Endometrium (tissue), 2 donors: ENCODE measurements around the gene ALKBH2.

Experiments used
- FAIRE-seq: peaks from 2 replicates; lab custom pipeline; 2012; peaks lifted over from hg19 to GRCh38; lab: Jason Lieb, UNC
- donor health status: control.
- donor health status: control.

Gene ALKBH2

DNA sequence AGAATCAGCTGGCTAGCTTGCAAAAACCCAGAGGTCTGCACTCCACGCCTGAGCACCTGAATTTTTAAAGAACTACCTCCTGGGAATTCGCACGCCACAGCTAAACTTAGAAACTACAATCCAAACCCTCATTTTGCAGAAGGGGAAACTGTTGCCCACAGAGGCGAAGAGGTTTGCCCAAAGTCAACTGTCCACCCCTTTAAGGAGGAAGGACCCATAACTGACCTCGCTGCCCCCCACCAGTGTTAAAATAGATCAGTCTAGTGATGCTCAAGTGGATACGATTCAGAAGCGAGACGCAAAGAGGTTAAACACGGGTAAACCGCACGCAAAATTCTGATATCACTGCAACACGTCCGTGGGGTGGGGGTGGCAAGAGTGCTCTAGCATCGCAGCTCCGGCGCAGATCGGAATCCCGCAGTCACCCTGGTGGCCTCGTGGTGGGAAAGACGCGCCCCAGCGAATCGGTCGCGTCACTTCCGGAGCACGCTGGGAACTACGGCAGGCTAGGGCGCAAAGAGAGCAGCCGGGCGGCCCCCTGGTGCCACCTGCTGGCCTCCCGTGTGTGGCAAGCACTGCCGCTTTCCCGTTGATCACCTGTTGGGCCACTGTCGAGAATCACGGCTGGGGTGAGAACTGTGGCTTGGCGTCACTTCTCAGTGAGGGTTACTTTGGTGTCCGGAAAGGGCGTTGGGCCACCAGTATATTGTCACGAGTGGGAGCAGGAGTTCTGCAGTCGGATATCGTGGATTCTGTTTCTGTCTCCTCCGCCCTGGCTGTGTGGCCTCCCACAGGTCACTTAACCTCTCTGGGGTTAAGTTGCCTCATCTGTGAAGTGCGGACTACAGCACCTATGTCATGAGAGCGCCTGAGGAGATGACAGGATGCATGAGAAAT lies at the start of gene ALKBH2:
ALKBH2 (minus strand) TSS at position 451 of the 897 bp plus-strand sequence. CDS start 686 bp downstream, outside the sequence.
- FAIRE-seq = peak; percentile 73

DNA sequence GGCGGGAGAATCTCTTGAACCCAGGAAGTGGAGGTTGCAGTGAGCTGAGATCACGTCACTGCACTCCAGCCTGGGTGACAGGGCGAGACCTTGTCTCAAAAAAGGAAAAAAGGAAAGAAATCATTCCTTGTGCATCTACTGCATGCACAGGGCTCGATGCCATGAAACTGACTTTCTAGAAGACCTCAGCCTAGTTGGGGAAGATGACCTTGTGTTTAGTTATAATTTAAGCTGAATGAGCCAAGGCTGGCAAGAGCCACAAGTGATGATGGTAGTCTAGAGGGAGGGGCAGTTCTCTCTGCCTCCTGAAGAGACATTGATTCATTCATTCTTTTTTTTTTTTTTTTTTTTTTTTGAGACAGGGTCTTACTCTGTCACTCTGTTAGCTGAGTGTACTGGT lies 47.3 kb upstream of the ALKBH2 start:
- no peak for FAIRE-seq

DNA sequence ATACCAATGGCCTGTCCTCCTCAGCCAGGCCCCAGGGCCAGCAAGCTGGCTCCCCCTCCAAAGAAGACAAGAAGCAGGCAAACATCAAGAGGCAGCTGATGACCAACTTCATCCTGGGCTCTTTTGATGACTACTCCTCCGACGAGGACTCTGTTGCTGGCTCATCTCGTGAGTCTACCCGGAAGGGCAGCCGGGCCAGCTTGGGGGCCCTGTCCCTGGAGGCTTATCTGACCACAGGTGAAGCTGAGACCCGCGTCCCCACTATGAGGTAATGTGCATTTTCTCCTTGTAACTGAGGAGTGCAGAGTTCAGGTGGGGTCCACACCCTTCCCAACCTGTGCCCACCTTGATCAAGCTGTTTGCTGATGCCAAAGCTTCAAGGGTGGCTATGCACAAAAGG lies 46.5 kb upstream of the ALKBH2 start:
- no peak for FAIRE-seq

- FAIRE-seq = no peak
Observed at GRCh38 chr12:109139360-109139759, 46.1 kb upstream of the ALKBH2 start.

GRCh38 chr12:109137055-109137454 lies 43.8 kb upstream of the ALKBH2 start:
- FAIRE-seq = no peak

DNA sequence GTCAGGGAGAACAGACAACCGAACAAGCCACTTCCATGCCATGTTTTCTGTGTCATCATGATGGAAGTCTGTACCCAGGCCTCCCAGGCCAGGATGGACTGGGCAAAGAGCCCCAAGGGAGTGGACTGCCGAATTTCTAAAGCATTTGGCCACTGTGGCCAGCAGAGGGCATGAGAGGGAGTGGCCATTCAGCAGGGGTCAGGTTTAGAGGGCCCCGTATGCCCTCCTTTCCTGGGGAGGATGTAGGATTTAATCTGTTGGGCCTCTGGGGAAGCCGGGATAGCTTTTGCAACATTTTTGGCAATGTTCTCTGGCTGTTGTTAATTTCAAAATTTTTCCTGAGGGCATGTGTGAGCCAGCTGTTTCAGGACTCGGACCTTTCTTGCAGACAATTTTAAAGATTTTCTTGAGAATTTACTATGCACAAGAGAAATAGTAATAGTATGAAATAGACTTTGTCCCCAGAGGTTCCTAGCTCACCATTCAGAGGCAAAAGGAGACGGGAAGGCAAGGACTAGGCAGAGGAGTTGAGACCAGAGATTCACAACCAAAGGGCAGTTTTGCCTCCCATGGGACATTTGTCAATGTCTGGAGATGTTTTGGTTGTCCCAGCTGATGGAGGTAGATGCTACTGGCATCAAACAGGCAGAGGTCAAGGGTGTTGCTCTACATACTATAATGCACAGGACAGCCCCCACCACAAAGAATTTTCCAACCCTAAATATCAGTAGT lies 41.1 kb upstream of the ALKBH2 start:
- FAIRE-seq = no peak

DNA sequence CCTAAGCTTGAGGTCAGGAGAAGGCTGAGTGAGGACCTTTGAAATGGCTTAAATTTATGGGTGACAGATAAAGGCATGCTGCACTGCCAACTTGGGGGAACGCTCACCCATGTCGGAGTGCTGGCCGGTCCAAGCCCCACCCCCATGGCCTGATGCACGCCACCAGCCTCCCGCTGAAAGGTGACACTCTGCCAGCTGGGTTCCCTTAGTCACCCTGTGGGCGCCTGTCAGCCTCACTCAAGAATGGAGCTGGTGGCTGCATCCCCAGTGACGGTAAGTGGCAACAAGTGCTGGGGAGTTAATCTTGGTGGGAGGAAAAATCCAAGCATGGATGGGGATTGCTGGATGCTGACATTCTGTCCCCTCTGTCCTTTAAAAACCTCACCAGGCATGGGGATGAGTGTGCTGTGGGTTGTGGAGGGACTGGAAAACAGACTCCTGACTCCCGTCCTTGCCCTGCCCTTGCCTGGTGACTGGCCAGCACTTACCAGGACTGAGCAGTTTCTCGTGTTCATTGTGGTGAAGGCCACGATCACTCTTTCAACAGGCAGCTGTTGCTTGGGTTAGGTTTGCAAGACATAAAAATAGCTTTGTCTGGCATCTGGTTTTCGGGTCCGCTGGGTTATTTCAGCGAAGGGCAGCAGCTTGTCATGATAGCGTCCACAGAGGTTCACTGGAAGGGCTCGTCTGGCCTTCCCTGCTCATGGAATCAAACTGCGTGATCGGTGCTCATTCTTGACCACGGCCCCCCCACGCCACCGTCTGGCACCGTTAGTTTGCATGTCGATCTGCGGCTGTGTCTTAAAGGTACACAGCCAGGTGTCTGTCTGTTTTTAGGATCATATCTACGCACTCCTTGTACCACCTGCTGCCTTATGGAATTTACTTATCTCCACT lies 38.1 kb upstream of the ALKBH2 start:
- no peak for FAIRE-seq

DNA sequence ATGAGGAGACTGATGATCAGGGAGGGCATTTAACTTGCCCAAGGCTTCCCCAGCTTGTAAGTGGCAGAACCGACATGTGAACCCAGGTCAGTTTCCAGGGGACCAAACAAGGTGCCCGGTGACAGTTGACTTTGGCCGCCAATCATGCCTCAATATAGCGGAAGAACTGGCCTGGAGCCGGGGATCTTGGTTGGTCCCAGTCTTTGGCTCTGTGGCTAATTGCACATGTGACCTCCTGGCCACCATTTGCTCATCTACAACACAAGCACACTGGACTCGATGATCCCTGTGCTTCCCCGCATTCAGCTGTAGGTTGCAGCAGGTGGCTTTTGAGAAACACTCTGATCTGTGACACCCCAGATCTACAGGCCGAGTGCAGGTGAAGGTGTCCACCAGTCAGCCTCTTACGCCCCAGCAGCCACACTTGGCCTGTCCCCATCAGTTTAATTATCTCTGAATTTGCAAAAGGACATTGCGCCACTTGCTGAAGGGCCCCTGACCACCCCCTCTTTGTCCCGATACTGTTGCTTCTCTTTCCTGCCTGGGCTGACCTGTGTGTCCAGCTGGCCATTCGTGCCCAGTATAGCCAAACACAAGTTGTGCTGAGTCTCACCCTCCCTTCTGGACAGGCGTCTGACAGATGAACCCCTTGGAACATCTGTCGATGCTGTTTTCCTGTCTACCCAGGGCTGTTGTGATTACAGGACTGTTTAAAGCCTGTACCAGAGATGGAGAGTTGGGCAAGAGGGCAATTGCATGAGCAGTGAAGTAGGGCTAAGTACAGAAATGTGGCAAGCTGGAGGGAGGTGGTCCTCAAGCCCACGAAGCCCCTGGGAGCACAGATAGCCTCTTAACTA lies 37.3 kb upstream of the ALKBH2 start:
- no peak for FAIRE-seq

- no peak for FAIRE-seq
Observed at GRCh38 chr12:109127533-109128242, 34.4 kb upstream of the ALKBH2 start.

GRCh38 chr12:109126784-109127183 lies 33.5 kb upstream of the ALKBH2 start:
- FAIRE-seq = no peak

GRCh38 chr12:109125791-109126190 lies 32.5 kb upstream of the ALKBH2 start:
- FAIRE-seq = no peak

- FAIRE-seq = no peak
Observed at GRCh38 chr12:109124878-109125648, 31.8 kb upstream of the ALKBH2 start.

DNA sequence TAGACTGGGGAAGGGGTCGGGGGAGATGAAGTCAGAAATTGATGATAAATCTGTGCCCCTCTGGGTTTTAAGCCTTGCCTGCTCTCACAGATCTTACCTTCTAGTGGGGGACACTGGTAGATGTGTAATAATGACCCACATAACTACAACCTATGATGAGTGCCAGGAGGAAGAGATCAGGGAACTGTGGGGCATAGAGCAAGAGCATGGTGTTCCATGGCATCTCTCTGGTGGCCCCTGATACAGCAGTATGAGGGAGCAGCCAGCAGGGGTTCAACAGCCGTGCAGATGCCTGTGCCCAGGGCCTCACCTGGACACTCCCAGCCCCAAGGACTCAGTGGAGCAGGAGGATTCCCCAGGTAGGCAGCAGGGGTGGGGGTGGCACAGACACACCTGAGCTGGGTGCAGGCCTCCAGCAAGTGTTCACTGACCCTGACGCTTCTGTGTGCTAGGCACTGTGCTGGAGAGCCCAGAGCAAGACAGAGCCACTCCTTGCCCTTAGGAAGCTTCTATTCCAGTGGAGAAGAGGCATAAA lies 28.1 kb upstream of the ALKBH2 start:
- FAIRE-seq = no peak

DNA sequence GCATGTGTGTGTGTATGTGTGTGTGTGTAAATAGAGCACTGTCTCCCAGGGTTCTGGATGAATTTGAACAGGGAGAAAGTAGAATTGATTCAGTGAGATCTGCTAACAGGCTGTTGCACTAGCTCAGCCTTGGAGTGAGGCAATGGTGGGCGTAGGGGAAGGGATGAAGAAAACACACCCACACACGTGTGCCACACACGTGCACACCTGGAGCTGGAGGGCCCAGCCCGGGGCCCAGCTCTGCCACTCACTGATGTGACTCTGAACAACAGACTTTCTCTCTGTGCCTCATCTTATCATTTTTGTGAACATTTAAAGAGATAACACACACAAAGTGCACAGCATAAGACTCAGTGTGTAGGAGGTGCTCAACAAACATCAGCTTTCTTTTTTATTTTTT lies 27.3 kb upstream of the ALKBH2 start:
- no peak for FAIRE-seq

DNA sequence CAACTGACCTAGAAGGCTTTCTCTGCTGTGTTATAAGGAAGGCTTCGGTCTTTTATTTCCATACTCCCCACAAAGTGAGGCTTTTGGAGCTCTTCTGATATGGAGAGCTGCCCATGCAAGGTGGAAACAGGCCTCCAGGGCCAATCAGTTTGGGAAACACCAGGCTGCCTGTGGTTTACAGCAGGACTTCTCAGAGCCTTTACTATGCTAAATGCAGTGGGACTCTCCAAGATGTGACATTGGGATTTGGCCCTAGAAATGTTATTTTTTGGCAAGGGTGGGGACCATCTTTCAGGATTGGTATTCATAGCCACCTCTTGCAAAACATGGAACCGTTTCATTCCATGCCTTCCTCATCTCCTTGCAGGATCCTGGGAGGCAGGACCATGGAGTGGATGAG lies 26.8 kb upstream of the ALKBH2 start:
- FAIRE-seq = no peak

DNA sequence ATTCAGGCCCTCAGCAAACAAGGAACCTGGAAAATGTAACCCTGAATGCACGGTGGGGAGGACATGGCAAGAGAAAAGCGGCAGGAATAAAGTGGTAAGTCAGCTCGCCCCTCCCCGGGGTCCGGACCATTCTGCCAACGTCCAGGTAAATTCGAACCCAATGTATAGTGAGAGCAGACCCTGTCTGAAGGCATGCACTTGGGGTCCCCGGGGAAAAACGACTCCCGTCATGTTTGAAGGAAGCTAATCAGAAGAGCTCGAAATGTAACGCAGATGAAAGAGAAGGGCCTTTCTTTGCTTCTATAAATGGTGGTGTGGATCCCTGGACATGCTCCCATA lies 23.3 kb upstream of the ALKBH2 start:
- FAIRE-seq = no peak

DNA sequence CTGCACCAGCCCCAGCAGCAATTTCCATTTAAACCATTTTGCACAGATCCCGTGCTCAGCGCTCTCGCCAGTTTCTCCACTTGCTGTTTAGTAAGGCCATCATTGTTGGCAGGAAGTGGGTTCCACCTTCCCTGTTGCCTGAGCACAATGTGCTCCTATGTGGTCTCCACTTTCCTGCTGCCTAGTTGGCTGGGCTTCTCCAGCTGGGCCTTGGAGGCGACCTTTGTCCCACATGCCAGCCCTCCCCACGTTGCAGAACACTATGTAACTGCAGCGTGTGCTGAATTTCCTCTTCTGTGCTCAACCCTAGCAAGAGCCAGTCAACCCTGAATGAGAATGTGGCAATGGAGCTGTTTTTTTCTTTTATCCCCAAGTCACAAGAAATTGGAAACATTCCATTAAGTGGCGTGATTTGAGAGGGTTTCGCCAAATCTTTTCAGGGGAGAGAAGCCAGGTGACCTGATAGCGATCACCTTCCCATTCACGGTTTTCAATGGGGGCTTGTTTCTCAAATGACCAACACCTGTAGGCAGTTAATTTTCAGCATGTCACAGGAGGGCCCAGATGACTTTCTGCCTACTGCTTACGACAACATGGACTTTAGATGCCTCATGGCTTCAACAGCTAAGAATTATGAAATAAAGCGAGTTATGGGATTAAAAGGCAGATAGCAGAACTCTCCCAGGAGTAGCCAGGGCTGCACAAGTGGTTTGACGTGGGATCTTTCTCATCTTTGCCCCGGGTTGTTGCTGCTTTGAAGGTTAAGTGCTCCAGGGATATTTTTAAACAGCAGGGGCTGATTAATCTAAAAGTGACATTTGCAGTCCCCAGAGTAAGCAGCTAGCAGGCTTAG lies 22.7 kb upstream of the ALKBH2 start, which contains the start of gene ACACB:
ACACB (plus strand) TSS at position 830 of the 853 bp plus-strand sequence. CDS start 22,819 bp downstream, outside the sequence.
- no peak for FAIRE-seq

- FAIRE-seq = no peak
Observed at GRCh38 chr12:109115404-109115757, 22.1 kb upstream of the ALKBH2 start.

GRCh38 chr12:109114644-109115043 lies 21.4 kb upstream of the ALKBH2 start:
- no peak for FAIRE-seq
